NCI-H774 (cell line): Measurements from ENCODE around the gene SLC66A1.
"Not testable (repeated sequence)": the region's sequence is repeated elsewhere in the genome, so short reads cannot be mapped to it uniquely, and the experiment has no call there.

ENCODE experiments used
- DNase-seq: peaks from one replicate; lab custom pipeline; 2025; lab: John Stamatoyannopoulos, UW

The SLC66A1 gene, protein sequence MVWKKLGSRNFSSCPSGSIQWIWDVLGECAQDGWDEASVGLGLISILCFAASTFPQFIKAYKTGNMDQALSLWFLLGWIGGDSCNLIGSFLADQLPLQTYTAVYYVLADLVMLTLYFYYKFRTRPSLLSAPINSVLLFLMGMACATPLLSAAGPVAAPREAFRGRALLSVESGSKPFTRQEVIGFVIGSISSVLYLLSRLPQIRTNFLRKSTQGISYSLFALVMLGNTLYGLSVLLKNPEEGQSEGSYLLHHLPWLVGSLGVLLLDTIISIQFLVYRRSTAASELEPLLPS

DNA sequence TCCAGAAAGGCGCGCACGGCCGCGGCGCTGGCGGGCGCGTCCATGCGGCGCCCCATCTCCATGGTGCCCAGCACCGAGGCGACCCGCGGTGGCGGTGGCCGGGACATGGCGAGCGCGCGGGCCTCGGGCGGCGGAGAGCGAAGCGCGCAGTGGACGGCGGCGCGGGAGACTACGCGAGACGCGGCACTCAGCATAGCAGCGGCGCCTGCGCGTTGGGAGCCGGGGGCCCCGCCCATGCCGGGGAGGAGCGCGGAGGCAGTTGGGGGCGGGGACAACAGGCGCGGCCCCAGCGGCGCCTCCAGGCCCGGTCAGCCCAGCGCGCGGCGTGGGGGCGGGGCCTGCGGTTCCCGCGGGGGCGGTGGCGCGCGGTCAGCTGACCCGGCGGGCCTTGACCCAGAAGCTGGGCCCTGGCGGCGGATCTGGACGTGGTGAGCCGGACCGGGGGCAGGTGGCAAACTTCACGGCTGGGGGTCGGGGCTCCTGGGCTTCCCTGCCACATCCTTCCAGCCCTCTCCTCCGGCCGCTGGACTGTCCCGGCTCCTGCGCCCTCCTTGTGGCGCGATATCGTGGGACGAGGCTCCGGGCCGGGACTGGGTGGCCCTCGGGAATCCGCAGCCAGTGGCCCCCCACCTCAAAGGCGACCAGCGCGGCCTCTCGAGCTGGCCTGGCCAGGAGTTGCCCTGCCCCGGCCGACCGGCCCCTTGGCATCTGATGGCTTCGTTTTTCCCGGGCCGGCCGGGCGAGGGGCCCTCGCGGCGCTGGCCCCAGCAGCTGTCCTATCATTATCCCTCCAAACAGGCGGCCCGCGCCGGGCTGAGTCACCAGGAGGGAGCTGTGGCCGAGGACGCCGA lies at the start of gene SLC66A1, which contains the start of gene AKR7A2:
TSS of gene SLC66A1 (plus strand) at position 396 of the 851 bp plus-strand sequence. CDS start 5,352 bp downstream, outside the sequence.
TSS of gene AKR7A2 (minus strand) at position 214 of the 851 bp plus-strand sequence. CDS start at position 194, 20 bp downstream.
- peak; percentile 75 for DNase-seq

DNA sequence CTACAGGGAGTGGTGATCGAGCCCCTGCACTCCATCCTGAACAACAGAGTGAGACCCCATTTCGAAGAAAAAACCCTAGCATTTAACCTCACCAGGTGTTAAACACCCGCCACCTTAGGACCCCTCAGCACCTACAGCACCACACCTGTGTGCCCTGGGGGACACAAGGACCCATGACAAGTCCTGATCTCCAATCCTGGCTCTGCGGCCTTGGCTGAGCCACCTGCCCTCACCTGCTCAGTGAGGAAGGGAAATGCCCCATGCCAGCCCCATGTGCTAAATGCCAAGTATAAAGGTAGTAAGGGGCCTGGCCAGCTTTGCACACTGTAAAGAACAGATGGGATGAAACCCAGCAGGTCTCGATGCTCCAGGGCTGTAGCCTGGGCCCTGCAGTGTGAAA lies 49.4 kb upstream of the SLC66A1 start:
- no peak for DNase-seq

DNA sequence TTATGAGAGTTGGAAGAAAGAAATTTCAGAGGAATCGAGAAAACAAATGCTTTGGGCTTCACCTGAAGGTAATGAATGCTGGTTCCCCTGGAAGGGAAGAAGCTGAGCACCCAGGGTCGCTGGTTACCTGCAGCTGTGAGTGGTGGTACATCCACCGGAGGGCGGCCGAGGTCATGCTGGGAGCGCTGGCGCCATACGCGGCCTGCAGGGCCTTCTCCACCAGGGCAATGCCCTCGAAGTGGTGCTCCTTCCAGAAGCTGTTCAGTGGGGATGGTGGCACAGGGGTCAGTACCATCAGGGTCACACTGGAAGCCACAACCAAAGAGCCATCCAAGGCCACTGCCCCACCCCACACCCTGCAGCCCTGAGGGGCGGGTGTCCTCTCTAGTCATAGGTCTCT lies 43.7 kb upstream of the SLC66A1 start:
- no peak for DNase-seq

DNA sequence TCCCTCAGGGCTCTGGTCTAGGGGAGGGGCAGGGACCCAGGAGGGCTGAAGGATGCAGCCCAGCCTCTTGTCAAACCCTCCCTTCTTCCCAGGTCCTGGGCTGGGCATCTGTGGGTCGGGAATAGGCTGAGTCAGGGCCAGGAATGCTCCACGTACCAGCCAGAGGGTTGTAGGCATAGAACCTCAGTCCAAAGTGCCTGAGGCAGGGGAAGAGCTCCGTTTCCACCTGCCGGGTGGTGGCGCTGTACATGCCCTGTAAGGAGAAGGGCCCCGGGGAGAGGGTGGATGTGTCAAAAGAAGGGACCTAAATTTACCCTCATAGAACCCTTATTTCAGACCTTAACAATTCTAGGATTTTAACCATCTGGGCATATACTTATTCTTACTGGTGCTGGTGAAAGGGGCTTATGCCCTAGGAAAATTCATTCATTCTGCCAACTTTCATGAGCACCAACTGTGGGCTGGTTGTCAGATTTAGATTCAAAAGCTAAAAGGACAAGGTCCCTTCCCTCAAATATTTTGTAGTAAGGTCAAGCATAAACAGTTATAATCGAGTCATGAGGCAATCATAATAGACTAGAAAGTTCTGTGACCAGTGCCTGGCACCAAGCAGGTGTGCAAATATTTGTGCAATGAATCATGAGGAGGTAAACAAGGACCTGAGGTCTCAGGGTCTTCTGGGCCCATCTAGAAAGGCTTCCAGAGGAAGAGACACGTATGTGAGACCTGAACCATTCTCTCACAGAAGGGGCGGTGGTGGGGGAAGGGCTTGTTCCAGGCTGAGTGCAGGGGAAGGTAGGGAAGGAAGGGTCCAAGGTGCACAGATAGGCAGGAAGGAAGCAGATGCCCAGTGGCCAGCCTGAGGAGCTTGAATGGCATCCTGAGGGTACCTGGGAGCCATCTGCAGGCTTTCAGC lies 42.4 kb upstream of the SLC66A1 start:
- not testable (repeated sequence) for DNase-seq

DNA sequence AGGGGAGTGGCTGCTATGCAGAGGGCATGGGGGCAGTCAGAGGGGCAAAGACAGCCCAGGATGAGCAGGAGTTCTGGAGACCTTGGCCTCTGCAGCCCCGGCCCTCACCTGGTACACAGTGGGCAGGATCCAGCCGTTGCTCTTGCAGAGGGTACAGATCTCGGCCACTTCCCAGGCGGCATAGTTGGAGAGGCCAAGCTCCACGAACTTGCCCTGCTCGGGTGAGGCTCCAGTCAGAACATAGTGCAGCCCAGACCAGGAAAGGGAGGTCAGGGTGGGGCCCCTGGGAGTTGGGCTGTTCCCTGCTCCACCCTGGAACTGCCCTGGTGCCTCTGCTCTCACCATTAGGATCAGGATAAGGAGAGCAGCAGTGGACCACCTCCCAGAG lies 41.8 kb upstream of the SLC66A1 start:
- DNase-seq = not testable (repeated sequence)

DNA sequence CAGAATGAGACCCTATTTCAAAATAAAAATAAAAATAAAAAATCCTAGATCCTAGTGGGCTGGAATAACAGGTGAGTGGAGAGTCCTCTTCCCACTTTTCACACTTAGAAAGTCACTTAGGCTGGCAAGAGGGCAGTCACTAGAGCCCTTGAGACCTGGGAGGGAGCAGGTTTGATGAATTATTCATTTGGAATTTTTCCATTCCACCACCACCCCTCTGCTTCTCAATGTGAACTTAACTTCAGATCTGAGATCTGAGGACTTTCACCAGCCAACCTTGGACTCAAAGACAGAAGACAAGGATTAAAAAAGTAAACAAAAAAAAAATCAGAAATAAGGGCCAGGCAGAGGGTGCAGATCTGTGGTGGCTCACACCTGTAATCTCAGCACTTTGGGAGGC lies 40.1 kb upstream of the SLC66A1 start:
- no peak for DNase-seq

DNA sequence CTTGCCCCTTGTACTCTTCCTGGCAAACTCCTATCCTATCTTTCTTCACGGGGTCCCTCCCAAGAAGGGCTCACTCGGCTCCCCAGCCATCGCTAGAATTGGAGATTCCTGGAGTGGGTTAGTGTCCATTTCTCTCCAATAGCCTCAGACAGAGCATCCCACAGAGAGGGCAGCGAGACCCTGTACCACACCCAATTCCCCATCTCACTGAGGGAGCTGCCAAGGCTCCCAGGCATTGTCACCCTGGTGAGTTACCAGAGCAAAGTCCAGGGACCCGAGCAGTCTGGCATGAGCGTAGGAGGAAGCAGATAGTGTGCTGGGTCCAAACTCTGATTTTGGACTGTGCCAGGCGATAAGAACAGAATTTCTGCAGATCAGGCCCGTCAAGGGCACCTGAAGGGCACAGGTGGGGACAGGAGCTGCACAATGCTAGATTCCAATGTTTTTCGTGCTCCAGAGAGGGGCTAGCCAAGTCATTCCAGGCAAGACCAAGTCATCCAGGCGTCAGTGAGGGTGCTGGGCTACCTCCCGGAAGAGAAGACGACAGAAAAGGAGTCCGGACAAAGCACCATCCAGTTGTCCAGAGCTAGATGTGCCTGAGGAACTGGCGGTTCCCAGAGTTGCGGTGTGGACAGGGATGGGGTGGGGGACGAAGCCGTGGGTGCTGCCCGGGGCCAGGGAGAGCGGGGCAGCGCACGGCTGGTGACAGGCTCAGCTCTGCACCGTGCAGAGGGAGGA lies 38.9 kb upstream of the SLC66A1 start:
- no peak for DNase-seq

DNA sequence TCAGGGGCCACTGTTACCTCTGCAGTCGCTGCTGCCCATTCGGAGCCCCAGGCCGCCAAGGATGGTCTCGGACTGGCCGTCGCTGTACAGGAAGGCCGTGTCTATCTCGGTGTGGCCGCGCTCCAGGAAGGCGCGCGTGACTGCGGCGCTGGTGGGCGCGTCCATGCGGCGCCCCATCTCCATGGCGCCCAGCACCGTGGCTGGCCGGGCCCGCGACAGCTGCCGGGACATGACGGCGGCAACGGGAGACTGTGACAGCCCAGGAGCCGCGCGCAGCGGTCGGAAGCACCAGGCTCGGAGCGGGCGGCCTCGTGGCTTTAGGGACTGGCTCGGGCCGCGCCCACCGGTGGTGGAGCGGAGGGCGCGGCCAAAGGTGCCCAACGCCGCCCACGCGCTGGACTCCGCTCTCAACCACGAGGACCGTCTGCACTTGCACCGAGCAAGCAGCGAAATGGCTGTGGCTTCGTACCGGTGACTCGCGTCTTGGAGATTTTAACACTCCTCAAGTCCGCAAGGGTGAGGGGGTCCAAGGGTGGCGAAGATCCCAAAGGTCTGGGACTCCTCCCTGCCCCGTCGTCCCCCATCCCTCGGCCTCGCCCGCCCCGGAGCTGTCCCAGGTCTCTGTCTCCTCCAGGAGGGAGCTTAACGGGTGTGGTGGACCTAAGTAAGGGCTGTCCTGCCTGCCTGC lies 38.1 kb upstream of the SLC66A1 start:
- not testable (repeated sequence) for DNase-seq

DNA sequence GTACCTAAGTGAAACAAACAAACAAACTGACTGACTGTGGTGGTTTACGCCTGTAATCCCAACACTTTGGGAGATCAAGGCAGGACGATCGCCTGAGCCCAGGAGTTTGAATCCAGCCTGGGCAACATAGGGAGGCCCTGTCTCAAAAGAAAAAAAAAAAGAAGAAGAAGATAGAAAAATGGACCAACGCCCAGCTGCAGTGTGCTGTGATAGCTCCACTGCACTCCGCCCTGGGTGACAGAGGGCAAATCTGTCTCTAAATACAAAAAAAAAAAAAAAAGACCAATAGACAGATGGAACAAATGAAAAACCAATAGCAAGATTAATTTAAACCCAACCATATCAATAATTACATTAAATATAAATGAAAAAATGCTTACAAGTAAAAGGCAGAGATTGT lies 37.5 kb upstream of the SLC66A1 start:
- DNase-seq = no peak

DNA sequence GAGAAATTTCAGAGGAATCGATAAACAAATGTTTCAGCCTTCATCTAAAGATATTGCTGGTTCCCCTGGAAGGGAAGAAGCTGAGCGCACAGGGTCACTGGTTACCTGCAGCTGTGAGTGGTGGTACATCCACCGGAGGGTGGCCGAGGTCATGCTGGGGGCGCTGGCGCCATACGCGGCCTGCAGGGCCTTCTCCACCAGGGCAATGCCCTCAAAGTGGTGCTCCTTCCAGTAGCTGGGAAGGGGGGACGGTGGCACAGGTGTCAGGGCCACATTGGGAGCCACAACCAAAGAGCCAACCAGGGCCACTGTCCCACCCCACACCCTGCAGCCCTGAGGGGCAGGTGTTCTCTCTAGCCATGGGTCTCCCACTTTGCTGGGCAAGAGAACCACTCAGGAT lies 28.2 kb upstream of the SLC66A1 start:
- no peak for DNase-seq

DNA sequence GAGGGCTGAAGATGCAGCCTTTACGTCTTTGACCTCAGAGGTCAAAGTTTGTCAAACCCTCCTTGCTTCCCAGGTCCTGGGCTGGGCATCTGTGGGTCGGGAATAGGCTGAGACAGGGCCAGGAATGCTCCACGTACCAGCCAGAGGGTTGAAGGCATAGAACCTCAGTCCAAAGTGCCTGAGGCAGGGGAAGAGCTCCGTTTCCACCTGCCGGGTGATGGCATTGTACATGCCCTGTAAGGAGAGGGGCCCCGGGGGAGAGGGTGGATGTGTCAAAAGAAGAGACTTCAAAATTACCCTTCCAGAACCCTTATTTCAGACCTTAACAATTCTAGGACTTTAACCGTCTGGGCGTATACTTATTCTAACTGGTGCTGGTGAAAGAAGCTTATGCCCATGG lies 27.2 kb upstream of the SLC66A1 start:
- DNase-seq = no peak

DNA sequence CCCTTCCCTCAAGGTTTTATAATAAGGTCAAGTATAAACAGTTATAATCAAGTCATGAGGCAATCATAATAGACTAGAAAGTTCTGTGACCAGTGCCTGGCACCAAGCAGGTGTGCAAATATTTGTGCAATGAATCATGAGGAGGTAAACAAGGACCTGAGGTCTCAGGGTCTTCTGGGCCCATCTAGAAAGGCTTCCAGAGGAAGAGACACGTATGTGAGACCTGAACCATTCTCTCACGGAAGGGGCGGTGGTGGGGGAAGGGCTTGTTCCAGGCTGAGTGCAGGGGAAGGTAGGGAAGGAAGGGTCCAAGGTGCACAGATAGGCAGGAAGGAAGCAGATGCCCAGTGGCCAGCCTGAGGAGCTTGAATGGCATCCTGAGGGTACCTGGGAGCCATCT lies 26.8 kb upstream of the SLC66A1 start:
- not testable (repeated sequence) for DNase-seq

DNA sequence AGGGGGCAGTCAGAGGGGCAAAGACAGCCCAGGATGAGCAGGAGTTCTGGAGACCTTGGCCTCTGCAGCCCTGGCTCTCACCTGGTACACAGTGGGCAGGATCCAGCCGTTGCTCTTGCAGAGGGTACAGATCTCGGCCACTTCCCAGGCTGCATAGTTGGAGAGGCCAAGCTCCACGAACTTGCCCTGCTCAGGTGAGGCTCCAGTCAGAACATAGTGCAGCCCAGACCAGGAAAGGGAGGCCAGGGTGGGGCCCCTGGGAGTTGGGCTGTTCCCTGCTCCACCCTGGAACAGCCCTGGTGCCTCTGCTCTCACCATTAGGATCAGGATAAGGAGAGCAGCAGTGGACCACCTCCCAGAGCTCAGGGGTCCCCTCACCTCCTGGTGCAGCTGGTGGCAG lies 26.3 kb upstream of the SLC66A1 start:
- not testable (repeated sequence) for DNase-seq

DNA sequence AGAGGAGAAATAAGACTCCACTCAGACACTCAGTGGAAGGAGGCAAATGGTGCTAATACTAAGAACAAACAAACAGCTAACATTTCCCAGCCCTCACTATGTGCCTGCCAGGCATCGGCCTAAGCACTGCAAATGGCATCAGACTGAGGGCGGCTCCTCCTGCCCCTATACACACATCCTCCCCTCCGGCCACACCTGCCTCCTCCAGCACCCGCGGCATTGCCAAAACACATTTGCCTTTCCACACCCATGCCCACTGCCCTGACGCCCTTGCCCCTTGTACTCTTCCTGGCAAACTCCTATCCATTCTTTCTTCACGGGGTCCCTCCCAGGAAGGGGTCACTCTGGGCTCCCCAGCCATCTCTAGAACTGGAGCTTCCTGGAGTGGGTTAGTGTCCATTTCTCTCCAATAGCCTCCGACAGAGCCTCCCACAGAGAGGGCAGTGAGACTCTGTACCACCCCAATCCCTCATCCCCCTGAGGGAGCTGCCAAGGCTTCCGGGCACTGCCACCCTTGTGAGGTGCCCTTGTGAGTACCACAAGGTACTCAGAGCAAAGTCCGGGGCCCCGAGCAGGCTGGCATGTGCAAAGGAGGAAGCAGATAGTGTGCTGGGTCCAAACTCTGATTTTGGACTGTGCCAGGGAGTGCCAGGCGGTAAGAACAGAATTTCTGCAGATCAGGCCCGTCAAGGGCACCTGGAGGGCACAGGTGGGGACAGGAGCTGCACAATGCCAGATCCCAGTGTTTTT lies 24.5 kb upstream of the SLC66A1 start:
- no peak for DNase-seq

DNA sequence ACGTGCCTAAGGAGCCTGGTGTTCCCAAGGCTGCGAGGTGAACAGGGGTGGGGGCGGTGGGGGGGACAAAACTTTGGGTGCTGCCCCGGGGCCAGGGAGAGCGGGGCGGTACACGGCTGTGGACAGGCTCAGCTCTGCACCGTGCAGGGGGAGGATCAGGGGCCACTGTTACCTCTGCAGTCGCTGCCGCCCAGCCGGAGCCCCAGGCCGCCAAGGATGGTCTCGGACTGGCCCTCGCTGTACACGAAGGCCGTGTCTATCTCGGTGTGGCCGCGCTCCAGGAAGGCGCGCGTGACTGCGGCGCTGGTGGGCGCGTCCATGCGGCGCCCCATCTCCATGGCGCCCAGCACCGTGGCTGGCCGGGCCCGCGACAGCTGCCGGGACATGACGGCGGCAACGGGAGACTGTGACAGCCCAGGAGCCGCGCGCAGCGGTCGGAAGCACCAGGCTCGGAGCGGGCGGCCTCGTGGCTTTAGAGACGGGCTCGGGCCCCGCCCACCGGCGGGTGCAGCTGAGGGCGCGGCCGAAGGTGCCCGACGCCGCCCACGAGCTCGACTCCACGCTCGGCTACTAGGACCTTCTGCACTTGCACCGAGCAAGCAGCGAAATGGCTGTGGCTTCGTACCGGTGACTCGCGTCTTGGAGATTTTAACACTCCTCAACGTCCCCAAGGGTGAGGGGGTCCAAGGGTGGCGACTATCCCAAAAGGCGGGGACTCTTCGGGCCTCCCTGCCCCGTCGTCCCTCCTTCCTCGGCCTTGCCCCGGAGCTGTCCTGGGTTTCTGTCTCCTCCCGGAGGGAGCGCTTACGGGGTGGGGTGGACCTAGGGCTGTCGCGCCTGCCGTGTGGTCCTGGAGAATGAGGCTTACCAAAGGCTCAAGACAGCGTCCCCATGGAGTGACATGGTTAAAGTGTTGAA lies 23.5 kb upstream of the SLC66A1 start, which contains the start of gene AKR7A3:
TSS of gene AKR7A3 (minus strand) at position 447 of the 918 bp plus-strand sequence. CDS start at position 386, 61 bp downstream.
- DNase-seq = not testable (repeated sequence)

DNA sequence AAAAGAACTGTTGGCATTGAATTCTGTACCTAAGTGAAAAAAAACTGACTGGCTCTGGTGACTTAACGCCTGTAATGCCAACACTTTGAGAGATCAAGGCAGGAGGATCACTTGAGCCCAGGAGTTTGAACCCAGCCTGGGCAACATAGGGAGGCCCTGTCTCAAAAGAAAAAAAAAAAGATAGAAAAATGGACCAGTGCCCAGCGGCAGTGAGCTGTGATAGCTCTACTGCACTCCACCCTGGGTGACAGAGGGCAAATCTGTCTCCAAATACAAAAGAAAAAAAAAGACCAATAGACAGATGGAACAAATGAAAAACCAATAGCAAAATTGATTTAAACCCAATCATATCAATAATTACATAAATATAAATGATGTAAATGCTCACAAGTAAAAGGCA lies 22.9 kb upstream of the SLC66A1 start:
- no peak for DNase-seq

DNA sequence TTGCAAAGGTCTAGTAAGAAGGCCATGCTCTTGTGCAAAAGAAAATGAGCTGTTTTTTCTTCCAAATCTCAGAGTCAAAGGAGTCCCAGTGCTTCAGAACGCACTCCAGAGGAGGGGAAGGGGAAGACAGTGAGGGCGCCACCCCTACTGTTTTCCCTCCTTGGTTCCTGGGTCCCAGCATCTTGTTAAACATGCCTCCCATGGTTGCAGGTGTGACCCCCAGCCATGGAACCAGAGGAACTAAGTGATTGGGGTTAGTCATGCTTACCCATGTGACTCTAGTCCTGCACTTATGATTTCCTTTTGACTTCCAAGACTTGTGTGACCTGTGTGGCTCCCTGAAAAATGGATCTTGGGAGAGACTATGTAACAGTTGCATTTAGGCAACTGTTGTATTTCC lies 17.5 kb upstream of the SLC66A1 start:
- no peak for DNase-seq

DNA sequence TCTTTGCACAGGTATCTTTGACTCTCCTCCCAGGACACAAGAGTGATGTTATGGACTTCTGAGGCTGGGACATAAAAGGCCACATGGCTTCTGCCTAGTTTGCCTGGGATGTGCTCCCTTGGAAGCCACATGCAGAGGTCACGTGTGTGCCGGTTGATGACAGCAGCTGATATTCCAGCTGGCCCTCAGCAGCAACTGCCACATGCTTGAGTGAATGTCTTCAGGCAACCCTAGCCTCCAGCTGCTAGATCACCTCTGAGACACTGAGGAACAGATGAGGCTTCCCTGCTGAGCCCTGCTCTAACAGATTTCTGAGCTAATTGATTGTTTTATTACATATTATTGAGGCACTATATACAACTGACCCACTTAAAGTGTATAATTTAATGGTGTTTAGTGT lies 11.9 kb upstream of the SLC66A1 start:
- DNase-seq = no peak

DNA sequence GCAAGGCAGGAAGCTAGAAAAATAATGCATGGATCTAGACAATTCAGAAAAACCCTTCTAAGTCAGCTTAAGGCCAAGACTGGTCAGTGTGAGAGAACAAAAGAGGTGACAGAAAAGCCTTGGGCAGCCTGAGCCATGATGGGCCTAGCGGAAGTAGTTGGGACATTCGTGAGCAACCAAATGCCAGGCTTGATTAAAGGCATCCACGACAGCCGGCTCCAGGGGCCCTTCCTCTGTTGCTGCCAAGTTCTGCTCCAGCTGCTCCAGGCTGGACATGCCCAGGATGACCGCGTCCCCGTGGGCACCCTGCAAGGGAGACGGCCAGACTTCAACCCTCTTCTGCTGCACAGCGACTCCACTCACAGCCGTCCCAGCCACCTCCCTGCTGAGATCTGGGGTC lies 8.0 kb upstream of the SLC66A1 start:
- not testable (repeated sequence) for DNase-seq
